Measurements from ENCODE around the gene TMC6.
"Not testable (repeated sequence)": the region's sequence is repeated elsewhere in the genome, so short reads cannot be mapped to it uniquely, and the experiment has no call there.

The TMC6 gene, protein sequence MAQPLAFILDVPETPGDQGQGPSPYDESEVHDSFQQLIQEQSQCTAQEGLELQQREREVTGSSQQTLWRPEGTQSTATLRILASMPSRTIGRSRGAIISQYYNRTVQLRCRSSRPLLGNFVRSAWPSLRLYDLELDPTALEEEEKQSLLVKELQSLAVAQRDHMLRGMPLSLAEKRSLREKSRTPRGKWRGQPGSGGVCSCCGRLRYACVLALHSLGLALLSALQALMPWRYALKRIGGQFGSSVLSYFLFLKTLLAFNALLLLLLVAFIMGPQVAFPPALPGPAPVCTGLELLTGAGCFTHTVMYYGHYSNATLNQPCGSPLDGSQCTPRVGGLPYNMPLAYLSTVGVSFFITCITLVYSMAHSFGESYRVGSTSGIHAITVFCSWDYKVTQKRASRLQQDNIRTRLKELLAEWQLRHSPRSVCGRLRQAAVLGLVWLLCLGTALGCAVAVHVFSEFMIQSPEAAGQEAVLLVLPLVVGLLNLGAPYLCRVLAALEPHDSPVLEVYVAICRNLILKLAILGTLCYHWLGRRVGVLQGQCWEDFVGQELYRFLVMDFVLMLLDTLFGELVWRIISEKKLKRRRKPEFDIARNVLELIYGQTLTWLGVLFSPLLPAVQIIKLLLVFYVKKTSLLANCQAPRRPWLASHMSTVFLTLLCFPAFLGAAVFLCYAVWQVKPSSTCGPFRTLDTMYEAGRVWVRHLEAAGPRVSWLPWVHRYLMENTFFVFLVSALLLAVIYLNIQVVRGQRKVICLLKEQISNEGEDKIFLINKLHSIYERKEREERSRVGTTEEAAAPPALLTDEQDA

GRCh38 chr17:78128551-78129350 is at the start of gene TMC6:
Gene TMC6, minus strand, starts transcription at chr17:78128755. Its CDS starts 1,923 bp downstream, at chr17:78126832.
- Mint-ChIP-seq H3K9me3 (no peaks in the 10 kb centered on the region), H3K27ac (peak within 1 kb of the TSS; percentile 96), H3K27me3 (no peaks in the 10 kb centered on the region), H3K4me1 (peaks cover 68% of the 10 kb centered on the region), H3K4me3 (peak within 1 kb of the TSS; percentile 92), H3K36me3 (peaks cover 2% of the 10 kb centered on the region)

- Mint-ChIP-seq H3K4me1 (peaks cover 53% of the 10 kb centered on the region), H3K36me3 (peaks cover 3% of the 10 kb centered on the region), H3K9me3 (no peaks in the 10 kb centered on the region), H3K27me3 (no peaks in the 10 kb centered on the region), H3K4me3 (no peak overlapping the region), H3K27ac (peak overlapping the region; percentile 84)
These were observed 48.0 kb upstream of the TMC6 start for GRCh38 chr17:78176548-78177025.

DNA sequence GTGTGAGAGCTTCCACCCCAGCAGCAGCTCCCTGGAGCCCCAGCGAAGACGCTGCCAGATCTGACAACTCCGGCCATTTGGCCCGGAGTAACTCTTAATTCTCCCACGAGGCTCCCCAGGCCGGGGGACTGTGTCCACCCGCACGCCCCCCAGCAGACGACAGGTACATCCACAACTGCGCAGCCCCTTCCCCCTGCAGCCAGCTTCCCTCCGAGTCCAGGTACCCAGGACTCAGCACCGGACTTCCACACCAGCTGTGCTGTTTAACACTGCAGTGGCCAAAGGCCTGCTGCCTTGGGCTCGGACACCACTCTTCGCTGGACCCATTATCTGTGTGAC is 47.1 kb upstream of the TMC6 start:
- Mint-ChIP-seq H3K36me3 (peaks cover 6% of the 10 kb centered on the region), H3K4me1 (peaks cover 60% of the 10 kb centered on the region), H3K9me3 (no peaks in the 10 kb centered on the region), H3K27ac (no peak overlapping the region), H3K27me3 (no peaks in the 10 kb centered on the region), H3K4me3 (no peak overlapping the region)

DNA sequence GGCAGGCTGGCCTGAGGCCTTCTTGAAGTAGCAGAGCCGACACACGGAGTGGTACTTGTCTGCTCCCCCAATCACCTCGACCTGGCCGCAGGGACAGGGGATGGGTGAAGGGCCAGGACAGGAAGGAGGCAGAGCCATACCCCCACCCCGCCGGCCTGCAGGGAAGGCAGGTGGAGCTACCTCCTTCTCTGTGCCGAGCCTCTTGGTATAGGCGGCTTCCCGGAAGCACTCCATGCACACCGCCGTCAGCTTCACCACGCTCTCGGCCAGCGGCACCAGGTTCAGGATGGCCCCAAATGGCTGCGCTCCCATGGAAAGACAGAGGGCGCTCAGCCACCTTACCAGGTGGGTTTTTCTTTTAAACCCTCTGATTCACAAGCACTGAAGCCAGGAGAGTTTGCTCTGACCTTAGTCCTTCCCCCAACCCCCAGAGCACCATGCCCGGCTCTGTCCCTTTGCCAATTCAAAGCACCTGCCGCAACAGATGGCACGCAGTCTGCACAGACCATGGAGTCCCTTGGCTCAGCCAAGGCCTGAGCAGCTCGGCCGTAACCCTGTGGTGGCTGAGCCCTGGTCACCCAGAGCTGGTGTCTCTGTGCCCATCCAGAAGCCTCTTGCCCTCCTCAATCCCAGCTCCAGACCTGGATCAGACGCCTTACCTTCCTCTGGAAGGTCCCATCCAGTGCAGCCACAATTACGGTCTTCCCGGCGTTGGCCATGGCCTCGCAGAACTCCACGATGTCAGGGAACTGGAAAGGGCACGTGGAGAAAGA is 46.5 kb upstream of the TMC6 start:
- Mint-ChIP-seq H3K4me1 (peaks cover 61% of the 10 kb centered on the region), H3K36me3 (peaks cover 6% of the 10 kb centered on the region), H3K4me3 (no peak overlapping the region), H3K27ac (no peak overlapping the region), H3K9me3 (no peaks in the 10 kb centered on the region), H3K27me3 (no peaks in the 10 kb centered on the region)

GRCh38 chr17:78174346-78174869 is 45.9 kb upstream of the TMC6 start:
- peaks cover 65% of the 10 kb centered on the region for H3K4me1 Mint-ChIP-seq
- no peaks in the 10 kb centered on the region for H3K9me3 Mint-ChIP-seq
- H3K36me3 Mint-ChIP-seq, result peaks cover 6% of the 10 kb centered on the region
- peak overlapping the region; percentile 51 for H3K27ac Mint-ChIP-seq
- H3K27me3 Mint-ChIP-seq, result no peaks in the 10 kb centered on the region
- H3K4me3 Mint-ChIP-seq, result no peak overlapping the region

DNA sequence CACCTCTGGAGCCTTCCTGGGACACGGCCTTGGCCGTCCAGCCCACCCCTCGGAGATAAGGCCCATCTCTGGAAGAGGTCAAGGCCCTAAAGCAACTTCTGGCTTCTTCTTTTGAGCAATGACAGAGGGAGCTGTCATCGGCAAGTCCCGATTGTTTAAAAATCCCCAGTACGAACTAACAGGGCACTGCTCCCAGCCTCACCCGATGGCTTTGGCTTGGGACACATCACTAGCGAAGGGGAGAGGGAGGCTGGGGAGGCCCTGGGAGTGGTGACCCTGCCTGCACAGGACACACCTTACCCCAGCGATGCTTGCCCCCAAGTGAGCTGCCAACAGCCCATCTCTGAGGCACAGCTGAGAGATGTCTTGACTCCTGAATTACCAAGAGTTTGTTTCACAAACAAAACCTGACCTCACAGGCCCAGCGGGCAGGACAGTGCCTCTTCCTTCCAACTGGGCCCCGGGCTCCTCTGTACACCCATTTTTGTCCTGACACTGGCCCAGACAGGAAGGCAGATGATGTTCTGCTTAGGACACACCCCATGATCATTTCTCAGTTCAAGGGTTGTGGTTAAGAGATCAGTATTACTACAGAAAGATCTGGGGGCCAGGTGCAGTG is 44.7 kb upstream of the TMC6 start:
- Mint-ChIP-seq H3K4me1 (peaks cover 65% of the 10 kb centered on the region), H3K9me3 (no peaks in the 10 kb centered on the region), H3K27me3 (no peaks in the 10 kb centered on the region), H3K4me3 (peak overlapping the region; percentile 54), H3K27ac (peak overlapping the region; percentile 23), H3K36me3 (peaks cover 6% of the 10 kb centered on the region)

DNA sequence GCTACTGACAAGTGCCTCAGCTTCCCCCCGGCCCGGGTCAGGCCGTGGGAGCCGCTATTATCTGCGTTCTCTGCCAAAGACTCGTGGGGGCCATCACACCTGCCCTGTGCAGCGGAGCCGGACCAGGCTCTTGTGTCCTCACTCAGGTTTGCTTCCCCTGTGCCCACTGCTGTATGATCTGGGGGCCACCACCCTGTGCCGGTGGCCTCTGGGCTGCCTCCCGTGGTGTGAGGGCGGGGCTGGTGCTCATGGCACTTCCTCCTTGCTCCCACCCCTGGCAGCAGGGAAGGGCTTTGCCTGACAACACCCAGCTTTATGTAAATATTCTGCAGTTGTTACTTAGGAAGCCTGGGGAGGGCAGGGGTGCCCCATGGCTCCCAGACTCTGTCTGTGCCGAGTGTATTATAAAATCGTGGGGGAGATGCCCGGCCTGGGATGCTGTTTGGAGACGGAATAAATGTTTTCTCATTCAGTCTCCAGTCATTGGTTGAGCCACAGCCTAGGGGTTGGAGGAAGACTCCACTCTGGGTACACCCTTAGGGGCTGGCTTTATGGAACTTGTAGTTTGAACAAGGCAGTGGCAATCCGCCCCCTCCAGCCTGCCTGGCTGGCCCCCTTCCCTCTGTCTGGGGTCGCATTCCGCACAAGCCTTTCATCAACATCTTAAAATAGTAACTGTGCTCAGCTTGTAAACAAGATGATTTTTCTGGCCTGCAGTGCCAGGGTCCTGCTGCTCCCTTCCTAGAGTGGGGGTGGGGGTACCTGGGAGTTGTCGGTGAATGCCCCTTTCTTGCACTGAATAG is 43.9 kb upstream of the TMC6 start:
- Mint-ChIP-seq H3K27ac (peak overlapping the region; percentile 32), H3K36me3 (peaks cover 6% of the 10 kb centered on the region), H3K9me3 (no peaks in the 10 kb centered on the region), H3K4me1 (peaks cover 65% of the 10 kb centered on the region), H3K27me3 (no peaks in the 10 kb centered on the region), H3K4me3 (peak overlapping the region; percentile 43)

GRCh38 chr17:78171591-78172248 is 43.2 kb upstream of the TMC6 start:
- not testable (repeated sequence) for H3K27me3 Mint-ChIP-seq, H3K36me3 Mint-ChIP-seq, H3K9me3 Mint-ChIP-seq
- peak overlapping the region; percentile 43 for H3K4me3 Mint-ChIP-seq
- peak overlapping the region; percentile 30 for H3K27ac Mint-ChIP-seq
- H3K4me1 Mint-ChIP-seq, result peaks cover 60% of the 10 kb centered on the region

DNA sequence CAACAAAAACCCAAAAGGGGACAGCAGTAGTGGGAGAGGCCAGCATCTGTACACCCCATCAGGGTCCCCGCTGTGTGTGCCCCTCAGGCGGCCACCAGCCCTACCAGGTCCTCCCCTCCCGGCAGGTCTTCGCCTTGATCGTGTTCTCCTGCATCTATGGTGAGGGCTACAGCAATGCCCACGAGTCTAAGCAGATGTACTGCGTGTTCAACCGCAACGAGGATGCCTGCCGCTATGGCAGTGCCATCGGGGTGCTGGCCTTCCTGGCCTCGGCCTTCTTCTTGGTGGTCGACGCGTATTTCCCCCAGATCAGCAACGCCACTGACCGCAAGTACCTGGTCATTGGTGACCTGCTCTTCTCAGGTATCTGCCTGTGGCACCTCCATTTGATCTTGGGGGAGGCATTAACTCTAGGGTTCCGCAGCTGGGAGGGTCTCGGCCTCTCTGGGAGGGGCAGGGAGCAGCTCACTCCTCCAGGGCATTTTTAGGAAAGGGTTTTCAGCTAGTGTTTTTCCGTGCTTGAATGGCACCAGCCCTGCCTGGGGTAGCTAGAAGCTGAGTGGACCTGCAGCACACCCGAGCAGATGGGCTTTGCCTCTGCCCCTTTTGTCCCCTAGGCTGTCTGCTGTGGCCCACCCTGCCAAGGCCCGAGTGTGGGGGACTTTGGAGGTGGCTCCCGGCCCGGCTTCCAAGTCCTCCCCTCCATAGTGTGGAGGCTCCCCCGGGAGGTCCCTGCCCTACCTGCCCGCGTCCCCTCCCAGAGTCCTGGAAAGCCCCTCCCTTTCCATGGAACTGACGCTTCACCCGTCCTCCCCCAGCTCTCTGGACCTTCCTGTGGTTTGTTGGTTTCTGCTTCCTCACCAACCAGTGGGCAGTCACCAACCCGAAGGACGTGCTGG is 42.4 kb upstream of the TMC6 start:
- H3K4me3 Mint-ChIP-seq, result peak overlapping the region; percentile 73
- peaks cover 52% of the 10 kb centered on the region for H3K4me1 Mint-ChIP-seq
- H3K36me3 Mint-ChIP-seq, result peaks cover 6% of the 10 kb centered on the region
- no peaks in the 10 kb centered on the region for H3K9me3 Mint-ChIP-seq
- H3K27ac Mint-ChIP-seq, result peak overlapping the region; percentile 30
- H3K27me3 Mint-ChIP-seq, result no peaks in the 10 kb centered on the region

DNA sequence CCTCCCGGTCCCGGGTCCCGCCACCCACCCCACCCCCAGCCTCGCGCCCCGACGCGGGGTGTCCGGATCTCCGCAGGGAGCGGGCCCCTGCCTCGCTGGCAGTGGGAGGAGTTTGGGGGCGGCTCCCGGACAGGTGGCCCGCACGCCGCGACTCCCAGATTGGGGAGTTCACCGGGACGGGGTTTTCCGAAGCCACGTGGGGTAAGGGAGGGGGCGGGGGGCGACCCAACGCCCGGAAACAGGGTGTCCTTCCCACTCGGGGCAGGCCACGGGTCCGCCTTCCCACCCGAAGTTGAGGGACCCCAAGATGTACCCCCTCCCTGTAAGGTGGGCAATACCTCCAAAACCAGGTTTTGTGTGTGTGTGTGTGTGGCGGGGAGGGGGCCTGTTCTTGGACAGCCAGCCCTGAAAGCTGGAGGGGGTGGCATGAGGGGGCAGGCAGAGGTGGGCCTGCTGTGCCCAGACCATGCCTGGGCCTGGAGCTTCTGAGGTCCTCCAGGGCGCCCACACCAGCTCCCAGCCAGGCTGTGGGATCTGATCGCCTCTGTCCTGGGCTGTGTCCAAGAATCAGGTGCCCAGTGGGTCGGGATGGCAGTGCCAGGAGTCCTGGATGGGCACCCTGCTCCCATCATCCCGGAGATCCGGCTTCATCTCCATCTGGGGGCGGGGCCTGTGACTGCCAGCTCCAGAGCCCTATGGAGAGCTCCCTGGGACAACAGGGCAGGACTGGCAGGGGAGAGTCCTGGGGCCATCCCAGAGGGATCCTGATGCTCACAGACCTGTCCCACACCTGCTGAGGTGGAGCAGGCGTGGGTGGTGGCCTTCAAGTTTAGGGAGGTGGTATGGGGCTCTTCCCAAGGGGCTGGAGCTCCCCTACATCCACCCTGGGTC is 40.6 kb upstream of the TMC6 start:
- H3K4me3 Mint-ChIP-seq, result peak overlapping the region; percentile 76
- no peaks in the 10 kb centered on the region for H3K27me3 Mint-ChIP-seq
- H3K36me3 Mint-ChIP-seq, result peaks cover 6% of the 10 kb centered on the region
- no peak overlapping the region for H3K27ac Mint-ChIP-seq
- no peaks in the 10 kb centered on the region for H3K9me3 Mint-ChIP-seq
- H3K4me1 Mint-ChIP-seq, result peaks cover 43% of the 10 kb centered on the region

DNA sequence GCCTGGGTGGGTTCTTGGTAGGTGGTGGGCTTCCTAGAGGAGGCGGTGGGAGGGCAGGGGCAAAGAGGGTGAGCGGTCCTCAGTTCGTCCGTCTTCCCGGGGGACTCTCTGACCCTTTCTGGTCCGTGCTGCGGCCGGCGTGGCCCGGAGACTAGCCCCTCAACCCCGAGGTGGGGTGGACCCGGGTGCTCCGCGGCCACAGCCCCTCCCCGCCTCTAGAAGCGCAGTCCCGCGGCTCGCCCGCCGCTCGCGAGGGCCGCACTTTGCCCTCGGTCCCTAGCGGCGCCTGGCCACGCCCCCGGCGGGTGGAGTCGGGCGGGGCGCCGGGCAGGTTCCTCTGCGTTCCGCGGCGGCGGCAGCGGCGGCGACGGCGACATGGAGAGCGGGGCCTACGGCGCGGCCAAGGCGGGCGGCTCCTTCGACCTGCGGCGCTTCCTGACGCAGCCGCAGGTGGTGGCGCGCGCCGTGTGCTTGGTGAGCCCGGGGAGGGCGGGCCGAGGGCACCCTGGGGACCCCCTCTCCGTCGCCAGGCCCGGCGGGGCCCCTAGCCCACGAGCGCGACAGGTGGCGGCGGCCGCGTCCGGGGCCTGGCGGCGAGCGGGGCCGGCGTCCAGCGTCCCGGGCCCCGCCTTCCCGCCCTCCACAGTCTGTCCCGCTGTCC is 39.8 kb upstream of the TMC6 start, which contains the start of gene SYNGR2:
SYNGR2 (plus strand) TSS at position 340 of the 661 bp plus-strand sequence; CDS start at position 376, 36 bp downstream.
- Mint-ChIP-seq H3K36me3 (peaks cover 2% of the 10 kb centered on the region), H3K9me3 (no peaks in the 10 kb centered on the region), H3K27me3 (no peaks in the 10 kb centered on the region), H3K4me3 (peak within 1 kb of the TSS; percentile 76), H3K27ac (no peak within 1 kb of the TSS), H3K4me1 (peaks cover 35% of the 10 kb centered on the region)
